ENCODE data around the gene WFS1. TPM values are rescaled to one million over a fixed set of nuclear protein-coding genes. Genes with fewer than 3 reads are reported as not detected.

Gene WFS1
- total RNA-seq, 1 donor from 2014 or later: 11.6 TPM

- no peak for DNase-seq (ENCODE audit: low read depth)
- no peak overlapping the region for H3K4me3 ChIP-seq (ENCODE audit: low read depth, low read length)
- TF ChIP-seq CTCF (conservative IDR thresholded peaks at IDR 0.05; ENCODE audit: low read depth, low read length): no peak
Measured at GRCh38 chr4:6330384-6330767, 60.7 kb downstream of the WFS1 start.

GRCh38 chr4:6331018-6331417, 61.4 kb downstream of the WFS1 start:
- no peak for DNase-seq (ENCODE audit: low read depth)
- peak; percentile 75 for TF ChIP-seq CTCF (conservative IDR thresholded peaks at IDR 0.05; ENCODE audit: low read depth, low read length)
- H3K4me3 ChIP-seq (ENCODE audit: low read depth, low read length): no peak overlapping the region

- TF ChIP-seq CTCF (conservative IDR thresholded peaks at IDR 0.05; ENCODE audit: low read depth, low read length): no peak
- no peak overlapping the region for H3K4me3 ChIP-seq (ENCODE audit: low read depth, low read length)
- no peak for DNase-seq (ENCODE audit: low read depth)
Measured at GRCh38 chr4:6331468-6331867, 61.8 kb downstream of the WFS1 start.

- peak; percentile 85 for TF ChIP-seq CTCF (conservative IDR thresholded peaks at IDR 0.05; ENCODE audit: low read depth, low read length)
- no peak overlapping the region for H3K4me3 ChIP-seq (ENCODE audit: low read depth, low read length)
- DNase-seq (ENCODE audit: low read depth): no peak
Measured at GRCh38 chr4:6332042-6332668, 62.5 kb downstream of the WFS1 start.

GRCh38 chr4:6332669-6333050, 63.0 kb downstream of the WFS1 start:
- no peak for DNase-seq (ENCODE audit: low read depth)
- no peak for TF ChIP-seq CTCF (conservative IDR thresholded peaks at IDR 0.05; ENCODE audit: low read depth, low read length)
- H3K4me3 ChIP-seq (ENCODE audit: low read depth, low read length): no peak overlapping the region

GRCh38 chr4:6333301-6334202, 63.9 kb downstream of the WFS1 start:
- H3K4me3 ChIP-seq (ENCODE audit: low read depth, low read length): no peak overlapping the region
- no peak for DNase-seq (ENCODE audit: low read depth)
- TF ChIP-seq CTCF (conservative IDR thresholded peaks at IDR 0.05; ENCODE audit: low read depth, low read length): peak; percentile 65
